ENCODE results near the gene SYT2. TPM values are rescaled to one million over a fixed set of nuclear protein-coding genes. Genes with fewer than 3 reads are reported as not detected.

Gene SYT2
- 0.08 TPM for polyA plus RNA-seq (2013, experiment 1 of 2)
- 0.06 TPM for polyA plus RNA-seq (2013, experiment 2 of 2)

DNA sequence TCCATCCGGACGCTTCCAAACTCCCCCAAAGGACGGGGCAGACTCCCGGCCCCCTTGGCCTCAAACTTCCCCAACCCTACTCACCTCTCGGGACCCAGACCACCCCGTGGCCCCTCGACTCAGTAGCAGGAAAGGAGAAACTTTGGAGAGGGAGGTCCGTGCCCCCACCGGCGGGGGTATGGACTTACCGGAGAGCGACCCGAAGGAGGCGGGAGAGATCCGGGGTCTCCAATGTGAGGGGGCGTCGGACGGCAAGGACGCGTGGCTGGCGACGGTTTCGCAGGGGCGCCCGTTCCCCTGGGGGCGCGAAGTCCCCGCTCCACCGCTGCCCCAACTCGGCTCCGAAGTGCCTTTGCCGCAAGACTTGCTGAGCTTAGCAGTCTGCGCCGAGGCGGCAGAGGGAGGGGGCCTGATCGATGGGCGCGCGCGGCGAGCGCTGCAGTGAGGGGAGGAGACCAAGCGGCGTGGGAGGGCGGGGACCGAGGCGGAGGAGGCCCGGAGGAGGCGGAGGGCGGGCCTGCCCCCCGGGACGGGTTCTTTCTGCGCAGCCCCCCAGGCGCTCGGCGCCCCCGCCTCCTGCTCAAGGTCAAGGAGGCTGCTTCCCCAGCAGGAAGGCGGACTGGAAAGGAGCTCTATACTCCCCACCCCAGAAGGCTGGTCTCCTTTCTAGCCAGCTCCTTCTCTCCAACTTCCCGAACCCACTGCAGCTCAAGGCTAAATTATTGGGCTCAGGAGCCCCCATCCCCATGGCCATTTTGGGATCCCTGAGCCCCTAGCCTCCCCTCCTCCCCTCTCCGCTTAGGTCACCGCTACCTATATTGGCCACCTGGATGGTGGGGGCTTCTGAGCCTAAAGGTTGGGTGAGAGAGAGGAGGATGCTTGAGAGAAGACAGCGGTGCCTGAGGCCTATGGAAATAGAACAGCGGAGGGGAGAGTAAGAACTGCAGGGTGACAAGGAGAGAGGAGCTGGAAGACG lies at the start of gene SYT2:
TSS of gene SYT2 (minus strand) at position 385 of the 976 bp plus-strand sequence. CDS start 104,682 bp downstream, outside the sequence.
- H3K4me2 ChIP-seq (ENCODE audit: insufficient read depth, low read length, poor library complexity, severe bottlenecking), result peak within 1 kb of the TSS; percentile 81
- peak within 1 kb of the TSS; percentile 73 for H2AK5ac ChIP-seq (ENCODE audit: low read depth, low read length)
- peak within 1 kb of the TSS; percentile 93 for H2AFZ ChIP-seq (ENCODE audit: low read length)
- no CpG with 5 or more reads among the region's 64 CpGs for WGBS, 2 donors (ENCODE audit: extremely low coverage in 2 of 2, insufficient read length in 2 of 2, insufficient replicate concordance in 1 of 2)
- no peak within 1 kb of the TSS for H2BK120ac ChIP-seq (ENCODE audit: low read depth, low read length)
- H3K4ac ChIP-seq (ENCODE audit: low read length), result no peak within 1 kb of the TSS
- no peak within 1 kb of the TSS for H4K8ac ChIP-seq (ENCODE audit: low read depth, low read length)
- H3K4me1 ChIP-seq (ENCODE audit: control insufficient read depth in 2 of 2, insufficient read depth in 1 of 2, low read depth in 1 of 2, low read length in 2 of 2), result peaks cover 13 to 14% of the 10 kb centered on the region in 2 donors
- H2BK12ac ChIP-seq (ENCODE audit: low read length), result no peak within 1 kb of the TSS
- H3K18ac ChIP-seq (ENCODE audit: low read length), result peak within 1 kb of the TSS; percentile 84
- no peak within 1 kb of the TSS for H4K91ac ChIP-seq (ENCODE audit: low read depth, low read length, poor library complexity)
- H3K36me3 ChIP-seq (replicated peaks in 1 of 2; ENCODE audit: control insufficient read depth in 2 of 2, insufficient read depth in 2 of 2, low read length in 2 of 2), result no peaks in the 10 kb centered on the region
- H3K4me3 ChIP-seq (ENCODE audit: low read length in 2 of 2), result peak within 1 kb of the TSS; percentile 38 to 73
- H2BK15ac ChIP-seq (ENCODE audit: low read length), result no peak within 1 kb of the TSS
- H3K23ac ChIP-seq (ENCODE audit: low read depth, low read length, poor library complexity), result peak within 1 kb of the TSS; percentile 88
- no peak within 1 kb of the TSS for H3K14ac ChIP-seq (ENCODE audit: low read length)
- no peak within 1 kb of the TSS for H3K27ac ChIP-seq (replicated peaks; ENCODE audit: low read length)
- H3K27me3 ChIP-seq (ENCODE audit: control insufficient read depth in 3 of 3, insufficient read depth in 3 of 3, low read depth in 1 of 3, low read length in 3 of 3), result peaks cover 9 to 82% (median 41%) of the 10 kb centered on the region in 3 experiments
- peak within 1 kb of the TSS; percentile 87 for H3K9ac ChIP-seq (ENCODE audit: low read depth, low read length, poor library complexity)
- H2BK5ac ChIP-seq (ENCODE audit: low read length), result peak within 1 kb of the TSS; percentile 45
- peak; percentile 39 for DNase-seq (ENCODE audit: low spot score)
- no peaks in the 10 kb centered on the region for H3K9me3 ChIP-seq (replicated peaks in 1 of 2; ENCODE audit: control insufficient read depth in 2 of 2, insufficient read depth in 1 of 2, low read depth in 1 of 2, low read length in 2 of 2)
- H3K79me1 ChIP-seq (ENCODE audit: low read depth, low read length), result no peaks in the 10 kb centered on the region

DNA sequence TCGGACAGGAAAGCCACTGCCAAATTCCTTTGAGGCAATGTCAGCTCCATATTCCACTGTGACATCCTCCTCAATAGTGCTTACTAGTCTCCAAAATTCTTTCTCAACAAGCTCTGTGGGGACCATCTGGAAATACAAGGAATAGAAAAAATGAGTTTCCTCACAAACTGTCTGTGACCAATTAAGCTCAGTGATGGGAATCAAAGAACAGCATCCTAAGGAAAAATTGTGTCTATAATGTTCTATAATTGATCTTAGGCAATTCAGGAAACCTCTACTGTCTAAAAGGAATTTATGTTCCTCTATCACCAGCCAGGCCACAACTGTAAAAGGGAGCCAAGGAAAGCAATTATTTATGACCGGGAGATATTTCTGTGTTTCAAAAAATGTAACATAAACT lies 46.1 kb upstream of the SYT2 start:
- Histone ChIP-seq H2BK5ac (ENCODE audit: low read length) (no peak overlapping the region), H2AK5ac (ENCODE audit: low read depth, low read length) (no peak overlapping the region), H3K36me3 (replicated peaks in 1 of 2; ENCODE audit: control insufficient read depth in 2 of 2, insufficient read depth in 2 of 2, low read length in 2 of 2) (peaks cover 35 to 100% of the 10 kb centered on the region in 2 donors), H3K4me1 (ENCODE audit: control insufficient read depth in 2 of 2, insufficient read depth in 1 of 2, low read depth in 1 of 2, low read length in 2 of 2) (no peaks in the 10 kb centered on the region), H3K9ac (ENCODE audit: low read depth, low read length, poor library complexity) (no peak overlapping the region), H3K14ac (ENCODE audit: low read length) (no peak overlapping the region), H3K18ac (ENCODE audit: low read length) (no peak overlapping the region), H3K23ac (ENCODE audit: low read depth, low read length, poor library complexity) (no peak overlapping the region), H2BK15ac (ENCODE audit: low read length) (no peak overlapping the region), H4K8ac (ENCODE audit: low read depth, low read length) (no peak overlapping the region), H4K91ac (ENCODE audit: low read depth, low read length, poor library complexity) (no peak overlapping the region), H3K9me3 (replicated peaks in 1 of 2; ENCODE audit: control insufficient read depth in 2 of 2, insufficient read depth in 1 of 2, low read depth in 1 of 2, low read length in 2 of 2) (no peaks in the 10 kb centered on the region), H2BK12ac (ENCODE audit: low read length) (no peak overlapping the region), H3K27ac (replicated peaks; ENCODE audit: low read length) (no peak overlapping the region), H3K79me1 (ENCODE audit: low read depth, low read length) (no peaks in the 10 kb centered on the region), H3K4ac (ENCODE audit: low read length) (no peak overlapping the region), H3K27me3 (ENCODE audit: control insufficient read depth in 3 of 3, insufficient read depth in 3 of 3, low read depth in 1 of 3, low read length in 3 of 3) (no peaks in the 10 kb centered on the region), H3K4me3 (ENCODE audit: low read length in 2 of 2) (no peak overlapping the region), H2BK120ac (ENCODE audit: low read depth, low read length) (no peak overlapping the region), H2AFZ (ENCODE audit: low read length) (no peak overlapping the region), H3K4me2 (ENCODE audit: insufficient read depth, low read length, poor library complexity, severe bottlenecking) (no peak overlapping the region)
- no CpG with 5 or more reads among the region's 2 CpGs for WGBS, 2 donors (ENCODE audit: extremely low coverage in 2 of 2, insufficient read length in 2 of 2, insufficient replicate concordance in 1 of 2)
- DNase-seq (ENCODE audit: low spot score), result no peak

GRCh38 chr1:202754293-202754692 lies 44.0 kb upstream of the SYT2 start:
- no peak overlapping the region for H2AFZ ChIP-seq (ENCODE audit: low read length)
- no peak overlapping the region for H3K4ac ChIP-seq (ENCODE audit: low read length)
- H3K4me3 ChIP-seq (ENCODE audit: low read length in 2 of 2), result no peak overlapping the region
- H2BK12ac ChIP-seq (ENCODE audit: low read length), result no peak overlapping the region
- no peaks in the 10 kb centered on the region for H3K79me1 ChIP-seq (ENCODE audit: low read depth, low read length)
- H3K36me3 ChIP-seq (replicated peaks in 1 of 2; ENCODE audit: control insufficient read depth in 2 of 2, insufficient read depth in 2 of 2, low read length in 2 of 2), result peaks cover 33 to 100% of the 10 kb centered on the region in 2 donors
- no peak overlapping the region for H3K23ac ChIP-seq (ENCODE audit: low read depth, low read length, poor library complexity)
- no peaks in the 10 kb centered on the region for H3K4me1 ChIP-seq (ENCODE audit: control insufficient read depth in 2 of 2, insufficient read depth in 1 of 2, low read depth in 1 of 2, low read length in 2 of 2)
- no peak overlapping the region for H2BK15ac ChIP-seq (ENCODE audit: low read length)
- no peak overlapping the region for H3K4me2 ChIP-seq (ENCODE audit: insufficient read depth, low read length, poor library complexity, severe bottlenecking)
- no CpG with 5 or more reads among the region's 2 CpGs for WGBS, 2 donors (ENCODE audit: extremely low coverage in 2 of 2, insufficient read length in 2 of 2, insufficient replicate concordance in 1 of 2)
- no peak overlapping the region for H3K14ac ChIP-seq (ENCODE audit: low read length)
- no peak overlapping the region for H3K9ac ChIP-seq (ENCODE audit: low read depth, low read length, poor library complexity)
- H4K8ac ChIP-seq (ENCODE audit: low read depth, low read length), result no peak overlapping the region
- H2AK5ac ChIP-seq (ENCODE audit: low read depth, low read length), result no peak overlapping the region
- no peak overlapping the region for H3K18ac ChIP-seq (ENCODE audit: low read length)
- no peak overlapping the region for H2BK120ac ChIP-seq (ENCODE audit: low read depth, low read length)
- H2BK5ac ChIP-seq (ENCODE audit: low read length), result no peak overlapping the region
- no peak for DNase-seq (ENCODE audit: low spot score)
- H3K9me3 ChIP-seq (replicated peaks in 1 of 2; ENCODE audit: control insufficient read depth in 2 of 2, insufficient read depth in 1 of 2, low read depth in 1 of 2, low read length in 2 of 2), result no peaks in the 10 kb centered on the region
- no peaks in the 10 kb centered on the region for H3K27me3 ChIP-seq (ENCODE audit: control insufficient read depth in 3 of 3, insufficient read depth in 3 of 3, low read depth in 1 of 3, low read length in 3 of 3)
- no peak overlapping the region for H4K91ac ChIP-seq (ENCODE audit: low read depth, low read length, poor library complexity)
- no peak overlapping the region for H3K27ac ChIP-seq (replicated peaks; ENCODE audit: low read length)

GRCh38 chr1:202752774-202753173 lies 42.5 kb upstream of the SYT2 start:
- Histone ChIP-seq H2AFZ (ENCODE audit: low read length) (no peak overlapping the region), H3K9me3 (replicated peaks in 1 of 2; ENCODE audit: control insufficient read depth in 2 of 2, insufficient read depth in 1 of 2, low read depth in 1 of 2, low read length in 2 of 2) (no peaks in the 10 kb centered on the region), H3K4me1 (ENCODE audit: control insufficient read depth in 2 of 2, insufficient read depth in 1 of 2, low read depth in 1 of 2, low read length in 2 of 2) (no peaks in the 10 kb centered on the region), H2BK12ac (ENCODE audit: low read length) (no peak overlapping the region), H3K27ac (replicated peaks; ENCODE audit: low read length) (no peak overlapping the region), H2AK5ac (ENCODE audit: low read depth, low read length) (no peak overlapping the region), H3K79me1 (ENCODE audit: low read depth, low read length) (no peaks in the 10 kb centered on the region), H4K8ac (ENCODE audit: low read depth, low read length) (no peak overlapping the region), H3K36me3 (replicated peaks in 1 of 2; ENCODE audit: control insufficient read depth in 2 of 2, insufficient read depth in 2 of 2, low read length in 2 of 2) (peaks cover 37 to 100% of the 10 kb centered on the region in 2 donors), H3K14ac (ENCODE audit: low read length) (no peak overlapping the region), H3K4me2 (ENCODE audit: insufficient read depth, low read length, poor library complexity, severe bottlenecking) (no peak overlapping the region), H4K91ac (ENCODE audit: low read depth, low read length, poor library complexity) (no peak overlapping the region), H2BK120ac (ENCODE audit: low read depth, low read length) (no peak overlapping the region), H2BK5ac (ENCODE audit: low read length) (no peak overlapping the region), H3K4me3 (ENCODE audit: low read length in 2 of 2) (no peak overlapping the region), H3K18ac (ENCODE audit: low read length) (no peak overlapping the region), H3K4ac (ENCODE audit: low read length) (no peak overlapping the region), H2BK15ac (ENCODE audit: low read length) (no peak overlapping the region), H3K9ac (ENCODE audit: low read depth, low read length, poor library complexity) (no peak overlapping the region), H3K23ac (ENCODE audit: low read depth, low read length, poor library complexity) (no peak overlapping the region), H3K27me3 (ENCODE audit: control insufficient read depth in 3 of 3, insufficient read depth in 3 of 3, low read depth in 1 of 3, low read length in 3 of 3) (no peaks in the 10 kb centered on the region)
- no CpG with 5 or more reads among the region's 3 CpGs for WGBS, 2 donors (ENCODE audit: extremely low coverage in 2 of 2, insufficient read length in 2 of 2, insufficient replicate concordance in 1 of 2)
- no peak for DNase-seq (ENCODE audit: low spot score)
